ENCODE results near the gene TTLL8. TPM values are rescaled to one million over a fixed set of nuclear protein-coding genes. Genes with fewer than 3 reads are reported as not detected.

Gene TTLL8
- total and polyA plus RNA-seq, 9 donors: not detected

GRCh38 chr22:50051930-50052329 lies 6.2 kb downstream of the TTLL8 start:
- no peaks in the 10 kb centered on the region for H3K9me3 ChIP-seq
- H3K27me3 ChIP-seq: no peaks in the 10 kb centered on the region
- TF ChIP-seq, protein P1, sequence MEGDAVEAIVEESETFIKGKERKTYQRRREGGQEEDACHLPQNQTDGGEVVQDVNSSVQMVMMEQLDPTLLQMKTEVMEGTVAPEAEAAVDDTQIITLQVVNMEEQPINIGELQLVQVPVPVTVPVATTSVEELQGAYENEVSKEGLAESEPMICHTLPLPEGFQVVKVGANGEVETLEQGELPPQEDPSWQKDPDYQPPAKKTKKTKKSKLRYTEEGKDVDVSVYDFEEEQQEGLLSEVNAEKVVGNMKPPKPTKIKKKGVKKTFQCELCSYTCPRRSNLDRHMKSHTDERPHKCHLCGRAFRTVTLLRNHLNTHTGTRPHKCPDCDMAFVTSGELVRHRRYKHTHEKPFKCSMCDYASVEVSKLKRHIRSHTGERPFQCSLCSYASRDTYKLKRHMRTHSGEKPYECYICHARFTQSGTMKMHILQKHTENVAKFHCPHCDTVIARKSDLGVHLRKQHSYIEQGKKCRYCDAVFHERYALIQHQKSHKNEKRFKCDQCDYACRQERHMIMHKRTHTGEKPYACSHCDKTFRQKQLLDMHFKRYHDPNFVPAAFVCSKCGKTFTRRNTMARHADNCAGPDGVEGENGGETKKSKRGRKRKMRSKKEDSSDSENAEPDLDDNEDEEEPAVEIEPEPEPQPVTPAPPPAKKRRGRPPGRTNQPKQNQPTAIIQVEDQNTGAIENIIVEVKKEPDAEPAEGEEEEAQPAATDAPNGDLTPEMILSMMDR (IDR thresholded peaks at IDR 0.05): no peak
- TF ChIP-seq EP300 (IDR thresholded peaks at IDR 0.05): no peak
- no peak for TF ChIP-seq POLR2A (IDR thresholded peaks at IDR 0.05)
- no peaks in the 10 kb centered on the region for H3K4me1 ChIP-seq (ENCODE audit: insufficient read depth)
- H3K27ac ChIP-seq: no peak overlapping the region
- intact Hi-C loops (cut with DNase I): no loop called here
- DNase-seq: no peak
- H3K4me3 ChIP-seq: no peak overlapping the region
- 86% methylated on average over 18 of the region's 18 CpGs for WGBS, 3 donors
- no peaks in the 10 kb centered on the region for H3K36me3 ChIP-seq

DNA sequence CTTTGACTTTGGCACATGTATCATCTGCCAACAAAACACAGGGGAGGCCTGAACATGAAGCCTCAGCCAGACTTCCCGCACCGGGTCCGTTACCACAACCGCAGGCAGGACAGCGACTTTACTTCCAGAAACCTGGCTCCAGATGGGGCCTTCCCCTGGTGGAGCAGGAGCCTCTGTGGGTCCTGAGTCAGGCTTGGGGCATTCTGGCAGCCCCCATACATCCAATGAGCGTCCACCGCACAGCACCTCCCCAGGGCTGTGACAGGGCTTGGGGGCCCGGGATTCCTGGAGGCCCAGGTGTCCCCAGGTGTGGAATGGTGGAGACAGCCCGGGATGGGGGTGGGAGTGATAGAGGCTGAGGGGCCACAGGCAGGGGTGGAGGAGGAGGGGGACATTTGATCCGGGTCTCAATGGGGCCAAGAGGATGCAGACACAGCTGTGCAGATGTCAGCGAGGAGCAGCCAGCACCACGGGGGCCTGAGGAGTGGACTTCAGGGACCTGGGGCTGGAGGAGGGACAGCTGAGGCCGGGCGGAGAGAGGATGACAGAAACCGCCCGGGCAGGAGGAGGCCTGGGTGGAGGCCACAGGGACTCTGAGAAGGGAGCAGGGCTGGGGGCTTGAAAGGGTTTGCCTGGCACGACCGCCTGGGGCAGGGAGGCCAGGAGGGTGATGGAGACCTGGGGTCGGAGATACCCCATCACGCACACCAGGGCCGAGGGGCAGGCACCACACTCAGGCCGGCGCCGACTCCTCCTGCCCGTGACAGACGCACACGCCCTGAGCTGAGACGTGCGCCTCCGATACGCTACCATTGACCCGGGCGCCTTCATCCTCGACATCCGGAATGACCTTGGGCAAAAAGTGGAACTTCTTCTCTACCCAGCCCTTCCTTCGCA lies 8.6 kb downstream of the TTLL8 start:
- H3K9me3 ChIP-seq: no peaks in the 10 kb centered on the region
- no peak overlapping the region for H3K27ac ChIP-seq
- no peak for TF ChIP-seq POLR2A (IDR thresholded peaks at IDR 0.05)
- TF ChIP-seq, protein P1 (IDR thresholded peaks at IDR 0.05): no peak
- TF ChIP-seq EP300 (IDR thresholded peaks at IDR 0.05): no peak
- H3K27me3 ChIP-seq: no peaks in the 10 kb centered on the region
- intact Hi-C loops (cut with DNase I): no loop called here
- no peaks in the 10 kb centered on the region for H3K4me1 ChIP-seq (ENCODE audit: insufficient read depth)
- no peak for DNase-seq
- H3K36me3 ChIP-seq: no peaks in the 10 kb centered on the region
- H3K4me3 ChIP-seq: no peak overlapping the region
- 80 to 87% (median 84%) methylated on average over 35 to 36 of the region's 36 CpGs for WGBS, 3 donors

DNA sequence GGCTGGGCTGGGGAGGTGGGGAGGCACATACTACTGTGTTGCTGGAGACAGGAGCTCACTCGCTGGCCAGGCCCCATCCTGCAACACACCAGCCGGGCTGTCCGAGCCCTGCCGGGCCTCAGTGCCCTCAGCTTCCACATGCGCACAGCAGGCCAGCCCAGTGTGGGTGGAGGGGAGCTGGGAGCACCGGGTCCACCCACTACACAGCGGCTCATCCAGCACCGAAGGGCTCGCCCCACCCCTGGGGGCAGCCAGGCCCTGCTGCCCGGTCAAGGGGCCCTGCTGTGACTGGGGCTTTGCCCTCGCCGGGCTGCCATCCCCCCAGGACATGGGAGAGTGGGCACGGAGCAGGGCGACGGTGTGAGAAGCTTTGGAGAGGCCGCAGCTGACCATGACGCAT lies 9.3 kb downstream of the TTLL8 start:
- Histone ChIP-seq H3K27ac (no peak overlapping the region), H3K36me3 (no peaks in the 10 kb centered on the region), H3K4me1 (ENCODE audit: insufficient read depth) (no peaks in the 10 kb centered on the region), H3K4me3 (no peak overlapping the region), H3K9me3 (no peaks in the 10 kb centered on the region), H3K27me3 (no peaks in the 10 kb centered on the region)
- no peak for DNase-seq
- TF ChIP-seq POLR2A (IDR thresholded peaks at IDR 0.05) (no peak), EP300 (IDR thresholded peaks at IDR 0.05) (no peak)
- TF ChIP-seq, protein P1 (IDR thresholded peaks at IDR 0.05): no peak
- intact Hi-C loops (cut with DNase I): no loop called here
- 77 to 83% (median 80%) methylated on average over 16 to 17 of the region's 17 CpGs for WGBS, 3 donors

- TF ChIP-seq POLR2A (IDR thresholded peaks at IDR 0.05) (no peak), EP300 (IDR thresholded peaks at IDR 0.05) (no peak)
- TF ChIP-seq, protein P1 (IDR thresholded peaks at IDR 0.05): no peak
- H3K27ac ChIP-seq: no peak overlapping the region
- no peak overlapping the region for H3K4me3 ChIP-seq
- no peaks in the 10 kb centered on the region for H3K27me3 ChIP-seq
- H3K4me1 ChIP-seq (ENCODE audit: insufficient read depth): no peaks in the 10 kb centered on the region
- intact Hi-C loops (cut with DNase I): no loop called here
- 77 to 81% (median 80%) methylated on average over 12 of the region's 12 CpGs for WGBS, 3 donors
- H3K9me3 ChIP-seq: no peaks in the 10 kb centered on the region
- DNase-seq: no peak
- no peaks in the 10 kb centered on the region for H3K36me3 ChIP-seq
These were observed 9.9 kb downstream of the TTLL8 start for GRCh38 chr22:50048061-50048765.
